H9 (cell line): ENCODE data around the gene BAX. TPM values are rescaled to one million over a fixed set of nuclear protein-coding genes. Genes with fewer than 3 reads are reported as not detected.
"Not testable (repeated sequence)": the region's sequence is repeated elsewhere in the genome, so short reads cannot be mapped to it uniquely, and the experiment has no call there.

ENCODE experiments used
- DNase-seq: peaks from one replicate; pipeline ENCODE4 v3.0.0-alpha.2; 2017
- H2AFZ ChIP-seq: one replicate; pipeline ENCODE4 v1.6.1; 2013; ENCODE audit warnings: mild to moderate bottlenecking, low read length, control low read depth, moderate library complexity
- H2AK5ac ChIP-seq: 2 replicates; pipeline ENCODE4 v1.6.1; 2013; ENCODE audit warnings: low read length, control low read depth, mixed read lengths; ENCODE audit not compliant: insufficient read length
- H2BK120ac ChIP-seq: one replicate; pipeline ENCODE4 v1.6.1; 2013; ENCODE audit warnings: low read depth, mild to moderate bottlenecking, low read length, control low read depth, inconsistent platforms; ENCODE audit not compliant: poor library complexity, severe bottlenecking
- H2BK12ac ChIP-seq: 2 replicates; pipeline ENCODE4 v1.6.1; 2013; ENCODE audit warnings: low read length, control low read depth, mixed read lengths, low read depth; ENCODE audit not compliant: insufficient read length
- H2BK15ac ChIP-seq: 2 replicates; pipeline ENCODE4 v1.6.1; 2013; ENCODE audit warnings: low read depth, low read length, control low read depth
- H2BK20ac ChIP-seq: one replicate; pipeline ENCODE4 v1.6.1; 2013; ENCODE audit warnings: low read depth, mild to moderate bottlenecking, low read length, control low read depth, inconsistent platforms; ENCODE audit not compliant: poor library complexity, severe bottlenecking
- H2BK5ac ChIP-seq: 2 replicates; pipeline ENCODE4 v1.6.1; 2013; ENCODE audit warnings: low read length, control low read depth, mixed read lengths; ENCODE audit not compliant: insufficient read length
- H3K14ac ChIP-seq: 2 replicates; pipeline ENCODE4 v1.6.1; 2013; ENCODE audit warnings: low read length, control low read depth; ENCODE audit not compliant: insufficient read depth
- H3K18ac ChIP-seq: 2 replicates; pipeline ENCODE4 v1.6.1; 2013; ENCODE audit warnings: low read depth, mild to moderate bottlenecking, mixed read lengths, low read length, control low read depth; ENCODE audit not compliant: insufficient read length
- H3K23ac ChIP-seq: 2 replicates; pipeline ENCODE4 v1.6.1; 2013; ENCODE audit warnings: low read length, control low read depth, mixed read lengths, low read depth; ENCODE audit not compliant: insufficient read length
- H3K23me2 ChIP-seq: 2 replicates; pipeline ENCODE4 v1.6.1; 2013; ENCODE audit warnings: low read depth, mild to moderate bottlenecking, mixed read lengths, low read length, control low read depth; ENCODE audit not compliant: insufficient read length, poor library complexity, severe bottlenecking
- H3K27ac ChIP-seq: 2 replicates; pipeline ENCODE4 v1.5.1; 2013; ENCODE audit warnings: low read length, control low read depth, mixed read lengths, low read depth; ENCODE audit not compliant: insufficient read length
- H3K27me3 ChIP-seq: 2 replicates; pipeline ENCODE4 v1.6.1; 2013; ENCODE audit warnings: low read length, control low read depth, inconsistent platforms; ENCODE audit not compliant: insufficient read depth
- H3K4ac ChIP-seq: 2 replicates; pipeline ENCODE4 v1.6.1; 2013; ENCODE audit warnings: low read depth, mild to moderate bottlenecking, control low read depth, inconsistent platforms, low read length, moderate library complexity
- H3K4me1 ChIP-seq: 2 replicates; pipeline ENCODE4 v1.6.1; 2013; ENCODE audit warnings: low read length, control low read depth, inconsistent platforms; ENCODE audit not compliant: insufficient read depth
- H3K4me2 ChIP-seq: 2 replicates; pipeline ENCODE4 v1.6.1; 2013; ENCODE audit warnings: low read length, control low read depth, mixed read lengths; ENCODE audit not compliant: insufficient read length, insufficient read depth
- H3K56ac ChIP-seq: 2 replicates; pipeline ENCODE4 v1.6.1; 2013; ENCODE audit warnings: low read depth, mild to moderate bottlenecking, mixed read lengths, low read length, control low read depth; ENCODE audit not compliant: insufficient read length
- H3K79me1 ChIP-seq: 2 replicates; pipeline ENCODE4 v1.6.1; 2013; ENCODE audit warnings: low read depth, mild to moderate bottlenecking, moderate library complexity, low read length, control low read depth, inconsistent platforms; ENCODE audit not compliant: insufficient read depth, poor library complexity, severe bottlenecking
- H3K79me2 ChIP-seq: 2 replicates; pipeline ENCODE4 v1.6.1; 2013; ENCODE audit warnings: low read length, control low read depth, inconsistent platforms; ENCODE audit not compliant: insufficient read depth
- H3K9ac ChIP-seq: 2 replicates; pipeline ENCODE4 v1.6.1; 2013; ENCODE audit warnings: low read length, control low read depth, mixed read lengths; ENCODE audit not compliant: insufficient read length; ENCODE audit errors: extremely low read depth
- H3K9me3 ChIP-seq: one replicate; pipeline ENCODE4 v1.6.1; 2013; ENCODE audit warnings: low read depth, low read length, inconsistent platforms; ENCODE audit not compliant: control insufficient read depth
- H3T11ph ChIP-seq: one replicate; pipeline ENCODE4 v1.6.1; 2013; ENCODE audit warnings: mild to moderate bottlenecking, low read length, control low read depth, inconsistent platforms
- H4K20me1 ChIP-seq: one replicate; pipeline ENCODE4 v1.6.1; 2013; ENCODE audit not compliant: control insufficient read depth, insufficient read length, insufficient read depth
- H4K5ac ChIP-seq: 2 replicates; pipeline ENCODE4 v1.6.1; 2013; ENCODE audit warnings: low read depth, mild to moderate bottlenecking, mixed read lengths, low read length, control low read depth; ENCODE audit not compliant: insufficient read length
- H4K8ac ChIP-seq: replicated peaks from 2 replicates; pipeline ENCODE4 v1.6.1; 2013; ENCODE audit warnings: low read length, control low read depth, mixed read lengths, low read depth; ENCODE audit not compliant: insufficient read length
- H4K91ac ChIP-seq: 2 replicates; pipeline ENCODE4 v1.6.1; 2013; ENCODE audit warnings: low read depth, mild to moderate bottlenecking, moderate library complexity, mixed read lengths, low read length, control low read depth; ENCODE audit not compliant: insufficient read length
- H3K27ac Mint-ChIP-seq, 3 experiments: 2 replicates in 2 of 3; 3 replicates in 1 of 3; pipeline ENCODE4 v1.8.0; 2020 to 2021; ENCODE audit warnings: mixed read lengths in 3 of 3, mild to moderate bottlenecking in 1 of 3, moderate library complexity in 1 of 3
- H3K27me3 Mint-ChIP-seq: 2 replicates; pipeline ENCODE4 v1.8.0; 2021; ENCODE audit warnings: low read depth, mild to moderate bottlenecking, moderate library complexity, mixed read lengths
- H3K36me3 Mint-ChIP-seq, 3 experiments: 2 replicates in 2 of 3; 3 replicates in 1 of 3; pipeline ENCODE4 v1.8.0; 2020 to 2021; ENCODE audit warnings: low read depth in 3 of 3, mixed read lengths in 3 of 3; ENCODE audit not compliant: insufficient read depth in 1 of 3
- H3K4me1 Mint-ChIP-seq, 2 experiments: 2 replicates each; pipeline ENCODE4 v1.8.0; 2020; ENCODE audit warnings: mixed read lengths in 2 of 2
- H3K4me3 Mint-ChIP-seq, 2 experiments: 2 replicates in 1 of 2; 3 replicates in 1 of 2; pipeline ENCODE4 v1.8.0; 2020 to 2021; ENCODE audit warnings: mild to moderate bottlenecking in 2 of 2, mixed read lengths in 2 of 2, moderate library complexity in 1 of 2
- H3K9me3 Mint-ChIP-seq, 2 experiments: 2 replicates in 1 of 2; 3 replicates in 1 of 2; pipeline ENCODE4 v1.8.0; 2020; ENCODE audit warnings: mild to moderate bottlenecking in 2 of 2, mixed read lengths in 2 of 2, moderate library complexity in 1 of 2
- CTCF ChIP-seq: fragments of 200-600 bp; sonication (generic); conservative IDR thresholded peaks from 3 replicates; pipeline ENCODE4 v1.8.0; 2021; ENCODE audit warnings: antibody characterized with exemption, mild to moderate bottlenecking
- WGBS: extraction: QIAGEN DNeasy Blood & Tissue Kit; methylation state at CpG from one replicate; pipeline ENCODE4 v1.1.7; 2013; ENCODE audit warnings: missing lambda C conversion rate, low lambda C conversion rate, mixed read lengths; ENCODE audit not compliant: insufficient read length; ENCODE audit errors: extremely low coverage; 5-methylcytosine and 5-hydroxymethylcytosine counted together
- total RNA-seq: library from RNA; stranded (reverse); gene quantifications from 2 replicates; pipeline ENCODE4 v1.2.1, GENCODE V29; 2021

BAX gene
- total RNA-seq, 1 experiment from 2014 or later, result 310 TPM

GRCh38 chr19:48925240-48925843 is 29.3 kb upstream of the BAX start:
- WGBS, result no CpG with 5 or more reads among the region's 11 CpGs
- Histone ChIP-seq H4K91ac (no peak overlapping the region), H3K4me2 (no peak overlapping the region), H2BK12ac (no peak overlapping the region), H3K14ac (no peak overlapping the region), H2BK20ac (no peak overlapping the region), H3K79me1 (no peaks in the 10 kb centered on the region), H3K9me3 (no peaks in the 10 kb centered on the region), H4K20me1 (no peaks in the 10 kb centered on the region), H3K23me2 (no peaks in the 10 kb centered on the region), H3K9ac (no peak overlapping the region), H2BK120ac (no peak overlapping the region), H3K27me3 (no peaks in the 10 kb centered on the region), H3T11ph (no peak overlapping the region), H3K4me1 (no peaks in the 10 kb centered on the region), H3K18ac (no peak overlapping the region), H3K79me2 (no peaks in the 10 kb centered on the region), H3K27ac (no peak overlapping the region), H3K56ac (no peak overlapping the region), H4K5ac (no peak overlapping the region), H3K23ac (no peak overlapping the region), H4K8ac (no peak overlapping the region), H2AFZ (no peak overlapping the region), H3K4ac (no peak overlapping the region), H2BK5ac (no peak overlapping the region), H2AK5ac (no peak overlapping the region), H2BK15ac (no peak overlapping the region)
- no peak for DNase-seq
- Mint-ChIP-seq H3K9me3 (no peaks in the 10 kb centered on the region), H3K4me1 (0 out of 4 replicates have a peak, but pooled peaks cover 0 to 2% of the 10 kb centered on the region in 2 experiments), H3K27ac (no peak overlapping the region; a peak in 1 of 7 replicates), H3K4me3 (no peak overlapping the region), H3K27me3 (peaks cover 2% of the 10 kb centered on the region), H3K36me3 (peaks cover 6 to 29% (median 18%) of the 10 kb centered on the region in 3 experiments)
- no peak for TF ChIP-seq CTCF

GRCh38 chr19:48925890-48926289 is 28.8 kb upstream of the BAX start:
- not testable (repeated sequence) for H3K4me1 Mint-ChIP-seq
- WGBS, result no CpG with 5 or more reads among the region's 8 CpGs

More at GRCh38 chr19:48925890-48926289, 28.8 kb upstream of the BAX start:
- H2BK12ac ChIP-seq, H3K14ac ChIP-seq, H3K4me1 ChIP-seq, H2BK5ac ChIP-seq, H2BK20ac ChIP-seq, H3K4me3 Mint-ChIP-seq, H4K91ac ChIP-seq, H3T11ph ChIP-seq, H3K9ac ChIP-seq, H4K8ac ChIP-seq, H3K9me3 ChIP-seq, H4K20me1 ChIP-seq, H3K23ac ChIP-seq, H2BK120ac ChIP-seq, H3K4ac ChIP-seq, H3K9me3 Mint-ChIP-seq, H3K79me2 ChIP-seq, H3K18ac ChIP-seq, H3K27ac ChIP-seq, H3K79me1 ChIP-seq, H2BK15ac ChIP-seq, H3K27ac Mint-ChIP-seq, H3K27me3 ChIP-seq, H3K23me2 ChIP-seq, H3K27me3 Mint-ChIP-seq, H3K4me2 ChIP-seq, H2AFZ ChIP-seq, H3K56ac ChIP-seq, H4K5ac ChIP-seq, DNase-seq, H2AK5ac ChIP-seq: not testable (repeated sequence)
- H3K36me3 Mint-ChIP-seq, result peaks cover 6 to 24% (median 17%) of the 10 kb centered on the region in 3 experiments
